ENCODE results near the gene SECISBP2L.

DNA sequence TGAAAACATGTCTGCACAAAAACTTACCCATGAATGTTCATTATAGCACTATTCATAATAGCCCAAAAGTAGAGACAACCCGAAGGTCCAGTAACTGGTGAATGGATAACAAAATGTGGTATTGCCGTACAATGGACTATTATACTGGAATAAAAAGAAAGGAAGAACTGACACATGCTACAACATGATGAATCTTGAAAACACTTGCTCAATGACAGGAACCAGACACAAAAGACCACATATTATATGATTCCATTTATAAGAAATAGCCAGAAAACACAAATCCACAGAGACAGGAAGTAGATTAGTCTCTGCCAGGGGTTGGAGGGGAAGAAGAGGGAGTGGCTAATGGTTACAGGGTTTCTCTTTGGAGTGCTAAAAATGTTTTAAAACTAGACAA lies 100.9 kb downstream of the SECISBP2L start:
- TF ChIP-seq, protein P1, sequence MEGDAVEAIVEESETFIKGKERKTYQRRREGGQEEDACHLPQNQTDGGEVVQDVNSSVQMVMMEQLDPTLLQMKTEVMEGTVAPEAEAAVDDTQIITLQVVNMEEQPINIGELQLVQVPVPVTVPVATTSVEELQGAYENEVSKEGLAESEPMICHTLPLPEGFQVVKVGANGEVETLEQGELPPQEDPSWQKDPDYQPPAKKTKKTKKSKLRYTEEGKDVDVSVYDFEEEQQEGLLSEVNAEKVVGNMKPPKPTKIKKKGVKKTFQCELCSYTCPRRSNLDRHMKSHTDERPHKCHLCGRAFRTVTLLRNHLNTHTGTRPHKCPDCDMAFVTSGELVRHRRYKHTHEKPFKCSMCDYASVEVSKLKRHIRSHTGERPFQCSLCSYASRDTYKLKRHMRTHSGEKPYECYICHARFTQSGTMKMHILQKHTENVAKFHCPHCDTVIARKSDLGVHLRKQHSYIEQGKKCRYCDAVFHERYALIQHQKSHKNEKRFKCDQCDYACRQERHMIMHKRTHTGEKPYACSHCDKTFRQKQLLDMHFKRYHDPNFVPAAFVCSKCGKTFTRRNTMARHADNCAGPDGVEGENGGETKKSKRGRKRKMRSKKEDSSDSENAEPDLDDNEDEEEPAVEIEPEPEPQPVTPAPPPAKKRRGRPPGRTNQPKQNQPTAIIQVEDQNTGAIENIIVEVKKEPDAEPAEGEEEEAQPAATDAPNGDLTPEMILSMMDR (IDR thresholded peaks at IDR 0.05) = no peak
- no peak for TF ChIP-seq POLR2A (IDR thresholded peaks at IDR 0.05)

Measured in right lobe of liver (tissue), 4 donors.